ENCODE measurements around the gene ARHGAP29.
"Not testable (repeated sequence)": the region's sequence is repeated elsewhere in the genome, so short reads cannot be mapped to it uniquely, and the experiment has no call there.

Gene ARHGAP29

DNA sequence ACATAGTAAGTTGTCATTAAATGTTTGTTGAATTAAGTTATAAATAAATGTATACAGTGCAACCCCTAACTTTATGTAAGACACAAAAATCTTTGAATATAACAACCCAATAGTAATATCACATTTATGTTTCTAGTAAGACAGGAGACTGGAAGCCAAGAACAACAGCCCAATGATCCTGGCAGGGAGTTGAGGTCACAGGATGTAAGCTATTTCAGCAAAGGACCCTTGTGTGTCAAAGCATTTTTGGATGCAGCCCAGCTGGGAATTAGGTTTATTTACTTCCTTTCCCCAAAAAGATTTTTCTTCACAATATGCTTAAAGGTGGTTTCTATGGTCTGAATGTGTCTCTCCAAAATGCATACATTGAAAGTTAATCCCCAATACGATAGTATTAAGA, 82.4 kb downstream of the ARHGAP29 start:
- no peak overlapping the region for H3K27ac ChIP-seq (ENCODE audit: low read depth in 2 of 2, low read length in 2 of 2)
- no peak overlapping the region for H3K9ac ChIP-seq (ENCODE audit: low read depth in 1 of 2, low read length in 2 of 2)
- H3K4me3 ChIP-seq (ENCODE audit: low read length in 2 of 2), result no peak overlapping the region
- no peaks in the 10 kb centered on the region for H3K9me3 ChIP-seq (ENCODE audit: control insufficient read depth in 2 of 2, low read length in 2 of 2)
- no peaks in the 10 kb centered on the region for H3K4me1 ChIP-seq (ENCODE audit: control insufficient read depth in 2 of 2, insufficient read depth in 2 of 2, low read length in 2 of 2)
- H3K27me3 ChIP-seq (ENCODE audit: control insufficient read depth in 2 of 2, insufficient read depth in 2 of 2, low read length in 2 of 2), result no peaks in the 10 kb centered on the region
- H3K36me3 ChIP-seq (ENCODE audit: control insufficient read depth in 2 of 2, insufficient read depth in 2 of 2, low read length in 2 of 2), result no peaks in the 10 kb centered on the region

DNA sequence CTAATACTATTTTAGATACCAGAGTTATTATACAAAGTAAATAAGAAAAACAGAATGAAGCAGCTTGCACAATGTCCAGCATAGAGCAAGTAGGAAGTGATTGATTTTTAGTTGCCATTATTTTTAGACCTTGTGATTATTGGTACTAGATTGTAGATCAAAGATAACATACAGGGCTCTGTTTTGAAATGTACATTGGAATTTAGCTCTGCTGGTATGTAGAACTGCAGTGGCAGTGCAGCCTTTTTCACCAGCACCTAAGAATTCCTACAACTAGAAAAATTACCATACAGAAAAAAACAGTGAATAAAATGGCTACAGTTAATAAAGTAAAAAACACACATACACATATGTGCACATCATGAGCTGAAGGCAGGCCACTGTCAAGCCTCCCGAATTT, 84.3 kb downstream of the ARHGAP29 start:
- H3K9me3 ChIP-seq (ENCODE audit: control insufficient read depth in 2 of 2, low read length in 2 of 2), result no peaks in the 10 kb centered on the region
- no peaks in the 10 kb centered on the region for H3K27me3 ChIP-seq (ENCODE audit: control insufficient read depth in 2 of 2, insufficient read depth in 2 of 2, low read length in 2 of 2)

DNA sequence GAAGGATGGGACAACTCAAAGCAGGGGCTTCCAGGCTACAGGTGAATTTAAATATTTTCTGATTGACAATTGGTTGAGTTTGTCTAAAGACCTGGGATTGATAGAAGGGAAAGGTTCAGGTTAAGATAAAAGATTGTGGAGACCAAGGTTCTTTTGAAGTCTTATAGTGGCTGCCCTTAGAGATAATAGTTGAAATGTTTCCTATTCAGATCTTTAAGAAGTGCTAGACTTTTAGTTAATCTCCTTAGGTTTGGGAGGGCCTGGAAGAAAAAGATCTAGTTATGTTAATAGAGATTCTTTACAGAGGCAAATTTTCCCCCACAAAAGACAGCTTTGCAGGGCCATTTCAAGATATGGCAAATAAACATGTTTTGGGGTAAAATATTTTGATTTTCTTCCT, 88.2 kb downstream of the ARHGAP29 start:
- H3K9ac ChIP-seq (ENCODE audit: low read depth in 1 of 2, low read length in 2 of 2); H3K4me3 ChIP-seq (ENCODE audit: low read length in 2 of 2); H3K9me3 ChIP-seq (ENCODE audit: control insufficient read depth in 2 of 2, low read length in 2 of 2): not testable (repeated sequence)

More for the DNA sequence above, 84.3 kb downstream of the ARHGAP29 start:
- Histone ChIP-seq H3K27ac (ENCODE audit: low read depth in 2 of 2, low read length in 2 of 2) (no peak overlapping the region), H3K36me3 (ENCODE audit: control insufficient read depth in 2 of 2, insufficient read depth in 2 of 2, low read length in 2 of 2) (no peaks in the 10 kb centered on the region), H3K9ac (ENCODE audit: low read depth in 1 of 2, low read length in 2 of 2) (no peak overlapping the region), H3K4me3 (ENCODE audit: low read length in 2 of 2) (no peak overlapping the region), H3K4me1 (ENCODE audit: control insufficient read depth in 2 of 2, insufficient read depth in 2 of 2, low read length in 2 of 2) (no peaks in the 10 kb centered on the region)

DNA sequence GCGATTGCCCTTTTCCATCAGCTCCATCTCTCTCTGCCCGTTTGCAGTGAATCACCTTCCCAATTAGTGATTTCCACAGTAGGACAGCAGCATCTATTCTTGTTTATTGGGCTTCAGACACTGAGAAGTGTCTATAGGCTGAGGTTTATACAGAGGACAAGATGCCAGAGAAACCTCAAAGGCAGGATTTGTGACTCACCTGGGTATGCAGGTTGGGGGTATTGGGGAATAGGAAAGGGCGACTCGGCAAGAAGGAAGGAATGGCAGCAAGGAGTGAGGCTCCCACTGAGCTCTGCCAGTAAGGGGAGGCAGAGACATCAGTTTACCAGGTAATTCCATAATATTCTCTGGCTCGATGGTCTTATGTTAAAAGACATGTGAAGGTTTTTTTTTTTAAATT, 91.1 kb downstream of the ARHGAP29 start:
- H3K27me3 ChIP-seq (ENCODE audit: control insufficient read depth in 2 of 2, insufficient read depth in 2 of 2, low read length in 2 of 2), result no peaks in the 10 kb centered on the region
- H3K36me3 ChIP-seq (ENCODE audit: control insufficient read depth in 2 of 2, insufficient read depth in 2 of 2, low read length in 2 of 2), result no peaks in the 10 kb centered on the region
- H3K27ac ChIP-seq (ENCODE audit: low read depth in 2 of 2, low read length in 2 of 2), result no peak overlapping the region
- no peaks in the 10 kb centered on the region for H3K4me1 ChIP-seq (ENCODE audit: control insufficient read depth in 2 of 2, insufficient read depth in 2 of 2, low read length in 2 of 2)
- H3K9me3 ChIP-seq (ENCODE audit: control insufficient read depth in 2 of 2, low read length in 2 of 2), result no peaks in the 10 kb centered on the region
- no peak overlapping the region for H3K4me3 ChIP-seq (ENCODE audit: low read length in 2 of 2)
- H3K9ac ChIP-seq (ENCODE audit: low read depth in 1 of 2, low read length in 2 of 2), result no peak overlapping the region

More for the DNA sequence above, 88.2 kb downstream of the ARHGAP29 start:
- H3K27ac ChIP-seq (ENCODE audit: low read depth in 2 of 2, low read length in 2 of 2); H3K4me1 ChIP-seq (ENCODE audit: control insufficient read depth in 2 of 2, insufficient read depth in 2 of 2, low read length in 2 of 2); H3K36me3 ChIP-seq (ENCODE audit: control insufficient read depth in 2 of 2, insufficient read depth in 2 of 2, low read length in 2 of 2); H3K27me3 ChIP-seq (ENCODE audit: control insufficient read depth in 2 of 2, insufficient read depth in 2 of 2, low read length in 2 of 2): not testable (repeated sequence)

DNA sequence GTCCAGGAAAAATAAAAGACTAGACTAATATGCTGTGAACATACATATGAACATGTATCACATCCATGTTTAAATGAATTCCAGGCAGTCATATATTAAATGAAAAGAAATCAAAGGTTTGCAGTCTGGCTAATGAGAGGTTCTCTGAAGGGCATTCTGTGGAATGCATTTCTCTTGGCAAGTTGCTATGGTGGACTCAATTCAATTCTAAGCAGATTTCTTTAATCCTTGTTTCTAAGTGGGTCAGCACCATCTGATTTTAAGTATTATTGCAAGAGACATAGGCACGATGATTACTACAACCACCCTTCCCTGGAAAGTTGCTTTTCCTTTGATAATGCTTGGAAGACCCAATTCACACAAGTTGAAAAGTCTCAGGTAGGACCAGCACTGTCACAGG, 92.5 kb downstream of the ARHGAP29 start:
- no peaks in the 10 kb centered on the region for H3K9me3 ChIP-seq (ENCODE audit: control insufficient read depth in 2 of 2, low read length in 2 of 2)
- no peaks in the 10 kb centered on the region for H3K4me1 ChIP-seq (ENCODE audit: control insufficient read depth in 2 of 2, insufficient read depth in 2 of 2, low read length in 2 of 2)
- no peak overlapping the region for H3K9ac ChIP-seq (ENCODE audit: low read depth in 1 of 2, low read length in 2 of 2)
- no peaks in the 10 kb centered on the region for H3K27me3 ChIP-seq (ENCODE audit: control insufficient read depth in 2 of 2, insufficient read depth in 2 of 2, low read length in 2 of 2)
- H3K4me3 ChIP-seq (ENCODE audit: low read length in 2 of 2), result no peak overlapping the region
- no peak overlapping the region for H3K27ac ChIP-seq (ENCODE audit: low read depth in 2 of 2, low read length in 2 of 2)
- H3K36me3 ChIP-seq (ENCODE audit: control insufficient read depth in 2 of 2, insufficient read depth in 2 of 2, low read length in 2 of 2), result no peaks in the 10 kb centered on the region

DNA sequence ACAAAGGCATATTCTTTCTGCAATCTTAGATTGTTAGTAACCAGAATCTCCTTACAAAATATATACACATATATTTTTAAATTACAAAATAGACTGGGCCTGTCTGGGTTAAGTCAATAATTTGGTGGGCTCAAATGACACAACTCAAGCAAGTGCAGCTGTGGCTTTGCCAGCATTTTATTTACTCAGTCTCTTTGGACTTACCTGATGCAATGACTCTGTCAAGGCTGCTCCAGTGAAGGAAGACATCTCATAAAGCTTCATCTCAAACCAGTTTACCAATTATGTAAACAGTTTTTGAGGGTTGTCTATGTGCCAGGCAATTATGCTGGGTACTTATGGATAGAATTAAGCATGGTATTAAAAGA, 93.6 kb downstream of the ARHGAP29 start:
- Histone ChIP-seq H3K27me3 (ENCODE audit: control insufficient read depth in 2 of 2, insufficient read depth in 2 of 2, low read length in 2 of 2) (no peaks in the 10 kb centered on the region), H3K4me3 (ENCODE audit: low read length in 2 of 2) (no peak overlapping the region), H3K27ac (ENCODE audit: low read depth in 2 of 2, low read length in 2 of 2) (no peak overlapping the region), H3K4me1 (ENCODE audit: control insufficient read depth in 2 of 2, insufficient read depth in 2 of 2, low read length in 2 of 2) (no peaks in the 10 kb centered on the region), H3K9ac (ENCODE audit: low read depth in 1 of 2, low read length in 2 of 2) (no peak overlapping the region), H3K9me3 (ENCODE audit: control insufficient read depth in 2 of 2, low read length in 2 of 2) (no peaks in the 10 kb centered on the region), H3K36me3 (ENCODE audit: control insufficient read depth in 2 of 2, insufficient read depth in 2 of 2, low read length in 2 of 2) (no peaks in the 10 kb centered on the region)

DNA sequence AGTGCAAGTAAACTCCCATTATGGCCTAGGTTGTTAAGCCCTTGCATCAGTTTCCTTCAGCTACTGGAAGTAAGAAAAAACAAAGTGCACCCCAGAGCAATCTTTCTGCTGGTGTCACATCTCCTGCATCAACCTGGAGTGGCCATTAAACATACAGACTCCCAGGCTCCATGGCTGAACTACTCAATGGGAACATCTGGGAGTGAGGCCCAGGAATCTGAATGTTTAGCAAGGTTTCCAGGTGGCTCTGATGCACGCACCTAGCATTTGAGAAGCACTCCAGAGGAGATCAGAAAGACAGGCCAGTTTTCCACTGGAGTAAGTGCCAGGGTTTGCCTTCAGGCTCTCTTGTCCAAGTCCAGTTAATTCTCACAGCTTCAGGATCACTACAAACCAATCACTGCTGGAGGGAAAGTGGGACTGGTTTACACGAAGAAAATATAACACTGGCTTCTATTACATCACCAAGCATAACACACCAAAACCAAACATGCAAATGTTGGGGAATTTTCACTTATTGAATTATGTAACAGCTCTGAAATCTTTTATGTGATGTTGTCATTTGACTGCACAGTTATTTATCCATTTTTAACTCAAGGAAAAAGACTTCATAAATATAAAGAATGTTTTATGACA, 94.1 kb downstream of the ARHGAP29 start:
- Histone ChIP-seq H3K4me1 (ENCODE audit: control insufficient read depth in 2 of 2, insufficient read depth in 2 of 2, low read length in 2 of 2) (no peaks in the 10 kb centered on the region), H3K9me3 (ENCODE audit: control insufficient read depth in 2 of 2, low read length in 2 of 2) (no peaks in the 10 kb centered on the region), H3K4me3 (ENCODE audit: low read length in 2 of 2) (no peak overlapping the region), H3K27ac (ENCODE audit: low read depth in 2 of 2, low read length in 2 of 2) (no peak overlapping the region), H3K9ac (ENCODE audit: low read depth in 1 of 2, low read length in 2 of 2) (no peak overlapping the region), H3K27me3 (ENCODE audit: control insufficient read depth in 2 of 2, insufficient read depth in 2 of 2, low read length in 2 of 2) (no peaks in the 10 kb centered on the region), H3K36me3 (ENCODE audit: control insufficient read depth in 2 of 2, insufficient read depth in 2 of 2, low read length in 2 of 2) (no peaks in the 10 kb centered on the region)

DNA sequence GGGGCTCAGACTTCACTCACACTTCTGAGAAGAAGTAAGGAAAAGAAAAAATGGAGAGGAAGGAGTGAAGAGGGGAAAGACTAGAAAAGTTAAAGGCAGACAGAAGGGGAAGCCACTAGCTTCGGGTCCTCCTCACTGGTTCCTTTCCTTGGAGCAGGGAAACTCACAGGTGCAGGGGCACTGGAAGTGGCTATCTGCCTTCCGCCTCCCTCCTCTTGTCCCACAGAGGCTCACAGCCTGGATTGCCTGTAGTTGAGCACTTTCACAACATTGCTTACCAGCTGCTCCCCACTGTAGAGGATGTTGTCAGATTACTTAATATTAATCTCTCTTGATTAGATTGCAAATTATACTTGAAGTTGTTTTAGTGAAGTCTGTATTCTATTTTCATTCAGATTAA, 94.8 kb downstream of the ARHGAP29 start:
- Histone ChIP-seq H3K9me3 (ENCODE audit: control insufficient read depth in 2 of 2, low read length in 2 of 2) (no peaks in the 10 kb centered on the region), H3K4me1 (ENCODE audit: control insufficient read depth in 2 of 2, insufficient read depth in 2 of 2, low read length in 2 of 2) (no peaks in the 10 kb centered on the region), H3K9ac (ENCODE audit: low read depth in 1 of 2, low read length in 2 of 2) (no peak overlapping the region), H3K36me3 (ENCODE audit: control insufficient read depth in 2 of 2, insufficient read depth in 2 of 2, low read length in 2 of 2) (no peaks in the 10 kb centered on the region), H3K27me3 (ENCODE audit: control insufficient read depth in 2 of 2, insufficient read depth in 2 of 2, low read length in 2 of 2) (no peaks in the 10 kb centered on the region), H3K27ac (ENCODE audit: low read depth in 2 of 2, low read length in 2 of 2) (no peak overlapping the region), H3K4me3 (ENCODE audit: low read length in 2 of 2) (no peak overlapping the region)

DNA sequence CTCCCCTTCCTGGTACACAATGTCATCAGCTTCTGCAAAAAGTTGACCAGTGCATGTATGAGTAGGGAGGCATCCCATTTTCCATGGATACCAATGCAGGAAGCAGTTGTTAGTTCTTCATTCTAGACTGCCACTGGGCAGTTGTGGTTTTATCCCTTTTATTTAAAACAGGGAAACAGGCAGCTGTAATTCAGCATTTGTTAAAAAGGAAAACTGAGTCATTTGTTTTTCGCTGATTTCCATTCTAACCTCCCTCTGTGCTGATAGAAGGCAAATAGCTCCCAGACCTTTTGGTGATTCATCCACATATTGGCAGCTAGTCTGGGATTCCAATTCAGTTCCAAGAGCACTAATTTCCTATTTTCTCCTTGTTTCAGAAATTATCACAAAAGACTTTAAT, 95.4 kb downstream of the ARHGAP29 start:
- Histone ChIP-seq H3K27me3 (ENCODE audit: control insufficient read depth in 2 of 2, insufficient read depth in 2 of 2, low read length in 2 of 2) (no peaks in the 10 kb centered on the region), H3K9me3 (ENCODE audit: control insufficient read depth in 2 of 2, low read length in 2 of 2) (no peaks in the 10 kb centered on the region), H3K9ac (ENCODE audit: low read depth in 1 of 2, low read length in 2 of 2) (no peak overlapping the region), H3K4me3 (ENCODE audit: low read length in 2 of 2) (no peak overlapping the region), H3K36me3 (ENCODE audit: control insufficient read depth in 2 of 2, insufficient read depth in 2 of 2, low read length in 2 of 2) (no peaks in the 10 kb centered on the region), H3K4me1 (ENCODE audit: control insufficient read depth in 2 of 2, insufficient read depth in 2 of 2, low read length in 2 of 2) (no peaks in the 10 kb centered on the region), H3K27ac (ENCODE audit: low read depth in 2 of 2, low read length in 2 of 2) (no peak overlapping the region)

DNA sequence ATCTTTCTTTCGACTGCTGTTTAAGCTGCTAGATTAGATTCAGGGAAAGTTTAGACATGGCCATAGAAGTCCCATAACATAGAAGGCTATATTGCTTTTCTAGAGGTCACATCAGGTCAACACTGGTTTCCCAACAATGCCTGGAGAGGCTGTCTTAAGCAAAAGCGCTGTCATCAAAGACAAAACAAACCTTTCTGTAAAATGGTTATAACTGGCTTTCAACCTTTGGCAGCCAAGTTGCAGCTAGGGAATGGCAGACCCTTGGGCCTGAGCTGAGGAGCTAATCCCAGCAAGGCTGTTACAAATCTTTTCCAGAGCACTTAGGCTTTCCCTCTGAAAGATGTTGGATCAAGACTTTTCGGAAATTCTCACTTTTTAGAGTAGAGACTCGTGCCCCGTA, 105.3 kb downstream of the ARHGAP29 start:
- Histone ChIP-seq H3K27me3 (ENCODE audit: control insufficient read depth in 2 of 2, insufficient read depth in 2 of 2, low read length in 2 of 2) (no peaks in the 10 kb centered on the region), H3K4me1 (ENCODE audit: control insufficient read depth in 2 of 2, insufficient read depth in 2 of 2, low read length in 2 of 2) (no peaks in the 10 kb centered on the region), H3K9me3 (ENCODE audit: control insufficient read depth in 2 of 2, low read length in 2 of 2) (peaks cover 0 to 3% of the 10 kb centered on the region in 2 donors), H3K4me3 (ENCODE audit: low read length in 2 of 2) (no peak overlapping the region), H3K27ac (ENCODE audit: low read depth in 2 of 2, low read length in 2 of 2) (no peak overlapping the region), H3K36me3 (ENCODE audit: control insufficient read depth in 2 of 2, insufficient read depth in 2 of 2, low read length in 2 of 2) (no peaks in the 10 kb centered on the region), H3K9ac (ENCODE audit: low read depth in 1 of 2, low read length in 2 of 2) (no peak overlapping the region)

Data from mucosa of rectum (tissue), 2 donors.